ENCODE results near the gene SUCO. TPM values are rescaled to one million over a fixed set of nuclear protein-coding genes. Genes with fewer than 3 reads are reported as not detected.

The SUCO gene
- total RNA-seq, 4 donors from 2014 or later: 18.6 to 26.9 (median 23.4) TPM

- no peak for DNase-seq
- H3K36me3 ChIP-seq: no peaks in the 10 kb centered on the region
- no peak overlapping the region for H3K27ac ChIP-seq
- no peaks in the 10 kb centered on the region for H3K4me1 ChIP-seq
- no peaks in the 10 kb centered on the region for H3K9me3 ChIP-seq
- TF ChIP-seq POLR2A (IDR thresholded peaks at IDR 0.05) (no peak), CTCF (IDR thresholded peaks at IDR 0.05) (no peak)
- H3K27me3 ChIP-seq: no peaks in the 10 kb centered on the region
- WGBS, 2 donors: 83 to 90% methylated on average over 2 of the region's 2 CpGs
- H3K4me3 ChIP-seq: no peak overlapping the region
- intact Hi-C loops (cut with DNase I): no loop called here
Observed at GRCh38 chr1:172650474-172651193, 117.7 kb downstream of the SUCO start.

GRCh38 chr1:172653015-172653709, 120.2 kb downstream of the SUCO start:
- H3K36me3 ChIP-seq: no peaks in the 10 kb centered on the region
- no peak for DNase-seq
- no peaks in the 10 kb centered on the region for H3K27me3 ChIP-seq
- intact Hi-C loops (cut with DNase I): no loop called here
- H3K4me1 ChIP-seq: no peaks in the 10 kb centered on the region
- H3K9me3 ChIP-seq: no peaks in the 10 kb centered on the region
- 26 to 32% methylated on average over 5 of the region's 5 CpGs for WGBS, 2 donors
- H3K4me3 ChIP-seq: no peak overlapping the region
- H3K27ac ChIP-seq: no peak overlapping the region
- no peak for TF ChIP-seq CTCF (IDR thresholded peaks at IDR 0.05)
- no peak for TF ChIP-seq POLR2A (IDR thresholded peaks at IDR 0.05)

GRCh38 chr1:172654535-172654934, 121.6 kb downstream of the SUCO start:
- H3K9me3 ChIP-seq: no peaks in the 10 kb centered on the region
- H3K27me3 ChIP-seq: no peaks in the 10 kb centered on the region
- intact Hi-C loops (cut with DNase I): no loop called here
- WGBS, 2 donors: 84 to 93% methylated on average over 2 of the region's 2 CpGs
- no peaks in the 10 kb centered on the region for H3K4me1 ChIP-seq
- H3K27ac ChIP-seq: no peak overlapping the region
- no peak overlapping the region for H3K4me3 ChIP-seq
- H3K36me3 ChIP-seq: no peaks in the 10 kb centered on the region
- TF ChIP-seq CTCF (IDR thresholded peaks at IDR 0.05) (no peak), POLR2A (IDR thresholded peaks at IDR 0.05) (no peak)
- DNase-seq: no peak

GRCh38 chr1:172656576-172656975, 123.6 kb downstream of the SUCO start:
- no peak for TF ChIP-seq CTCF (IDR thresholded peaks at IDR 0.05)
- Histone ChIP-seq H3K4me1 (no peaks in the 10 kb centered on the region), H3K27me3 (no peaks in the 10 kb centered on the region), H3K9me3 (no peaks in the 10 kb centered on the region), H3K27ac (no peak overlapping the region), H3K4me3 (no peak overlapping the region), H3K36me3 (no peaks in the 10 kb centered on the region)
- 62 to 87% methylated on average over 6 of the region's 6 CpGs for WGBS, 2 donors
- DNase-seq: no peak
- intact Hi-C loops (cut with DNase I): no loop called here

- Histone ChIP-seq H3K4me1 (no peaks in the 10 kb centered on the region), H3K36me3 (no peaks in the 10 kb centered on the region), H3K4me3 (no peak overlapping the region), H3K27me3 (no peaks in the 10 kb centered on the region), H3K27ac (no peak overlapping the region), H3K9me3 (no peaks in the 10 kb centered on the region)
- DNase-seq: no peak
- WGBS, 2 donors: 77 to 100% methylated on average over 1 of the region's 1 CpG
- no peak for TF ChIP-seq POLR2A (IDR thresholded peaks at IDR 0.05)
- no peak for TF ChIP-seq CTCF (IDR thresholded peaks at IDR 0.05)
- intact Hi-C loops (cut with DNase I): no loop called here
Observed at GRCh38 chr1:172657586-172657985, 124.6 kb downstream of the SUCO start.
